Endodermal cell (in vitro differentiated cells): ENCODE measurements around the gene POLE. TPM values are rescaled to one million over a fixed set of nuclear protein-coding genes. Genes with fewer than 3 reads are reported as not detected.

Experiments
- DNase-seq: peaks from one replicate; pipeline ENCODE4 v3.0.0-alpha.2; 2017
- H3K27ac ChIP-seq: 2 replicates; pipeline ENCODE4 v1.5.1; 2013; ENCODE audit warnings: mild to moderate bottlenecking, low read depth, low read length, moderate library complexity
- H3K27me3 ChIP-seq: 2 replicates; pipeline ENCODE4 v1.6.1; 2013; ENCODE audit warnings: mild to moderate bottlenecking, low read length, moderate library complexity; ENCODE audit not compliant: insufficient read depth, control insufficient read depth, poor library complexity, severe bottlenecking
- H3K36me3 ChIP-seq: 2 replicates; pipeline ENCODE4 v1.7.0; 2013; ENCODE audit warnings: mild to moderate bottlenecking, low read length, moderate library complexity; ENCODE audit not compliant: control insufficient read depth, insufficient read depth
- H3K4me1 ChIP-seq: one replicate; pipeline ENCODE4 v1.7.0; 2013; ENCODE audit warnings: low read length; ENCODE audit not compliant: control insufficient read depth, insufficient read depth
- H3K4me3 ChIP-seq: 2 replicates; pipeline ENCODE4 v1.5.1; 2013; ENCODE audit warnings: mild to moderate bottlenecking, low read length, moderate library complexity
- H3K9ac ChIP-seq: 2 replicates; pipeline ENCODE4 v1.6.1; 2013; ENCODE audit warnings: mild to moderate bottlenecking, low read length, moderate library complexity; ENCODE audit not compliant: poor library complexity, severe bottlenecking; ENCODE audit errors: extremely low read depth
- H3K9me3 ChIP-seq: 2 replicates; pipeline ENCODE4 v1.6.1; 2013; ENCODE audit warnings: mild to moderate bottlenecking, low read length, moderate library complexity; ENCODE audit not compliant: control insufficient read depth
- H3K27ac Mint-ChIP-seq: 2 replicates; pipeline ENCODE4 v1.8.0; 2020; ENCODE audit warnings: mixed read lengths
- H3K27me3 Mint-ChIP-seq: 2 replicates; pipeline ENCODE4 v1.8.0; 2021; ENCODE audit warnings: mild to moderate bottlenecking, mixed read lengths; ENCODE audit not compliant: insufficient read depth
- H3K36me3 Mint-ChIP-seq: 2 replicates; pipeline ENCODE4 v1.8.0; 2020; ENCODE audit warnings: low read depth, mixed read lengths
- H3K4me1 Mint-ChIP-seq: 2 replicates; pipeline ENCODE4 v1.8.0; 2020; ENCODE audit warnings: mixed read lengths
- H3K4me3 Mint-ChIP-seq: 2 replicates; pipeline ENCODE4 v1.8.0; 2020; ENCODE audit warnings: mild to moderate bottlenecking, moderate library complexity, mixed read lengths
- H3K9me3 Mint-ChIP-seq: 2 replicates; pipeline ENCODE4 v1.8.0; 2020; ENCODE audit warnings: mild to moderate bottlenecking, mixed read lengths
- whole genome bisulfite sequencing, 2 experiments: methylation state at CpG; one replicate each; pipeline versions ENCODE4 v1.1.5 to v1.1.7; 2013; ENCODE audit warnings: missing lambda C conversion rate in 2 of 2, mixed read lengths in 1 of 2; ENCODE audit not compliant: insufficient coverage in 1 of 2, insufficient read length in 1 of 2; 5-methylcytosine and 5-hydroxymethylcytosine counted together
- total RNA-seq, 2 donors: library from RNA; stranded (reverse); fragmentation: NEBNext Ultra II Directional in 1 of 2; extraction: Animal tissue kit (Norgen Biotek cat#: 25700) in 1 of 2; gene quantifications; 2 replicates in 1 of 2; 3 replicates in 1 of 2; pipeline ENCODE4 v1.2.1, GENCODE V29; 2021
- TF ChIP-seq, protein P1 (sequence below): fragments of 200-600 bp; sonication (generic); conservative IDR thresholded peaks from 2 replicates; pipeline ENCODE4 v1.5.0; 2021; ENCODE audit warnings: antibody characterized with exemption, mild to moderate bottlenecking

Gene POLE
- total RNA-seq, 2 donors from 2014 or later = 165 to 212 TPM

DNA sequence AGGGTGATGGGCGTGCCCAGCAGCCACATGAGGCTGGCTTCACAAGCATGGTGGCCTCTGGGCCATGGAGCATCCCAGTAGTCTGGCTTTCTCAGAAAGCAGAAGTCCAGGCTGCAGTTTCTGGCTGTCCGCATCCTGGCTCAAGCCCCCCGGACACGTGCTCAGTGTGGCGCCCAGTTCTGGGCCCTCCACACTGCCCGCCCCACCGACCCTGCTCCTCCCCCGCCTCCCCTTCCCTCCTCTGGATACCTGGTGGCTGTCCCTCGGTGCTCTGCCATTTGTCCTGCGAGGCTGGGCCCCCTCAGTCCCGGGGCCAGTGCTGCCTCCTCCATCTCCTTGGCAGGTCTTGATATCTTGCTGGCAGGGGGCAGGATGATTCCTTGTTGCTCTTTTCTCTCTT lies 108.3 kb downstream of the POLE start:
- H3K27me3 Mint-ChIP-seq = peaks cover 23% of the 10 kb centered on the region
- no peak overlapping the region for H3K27ac Mint-ChIP-seq
- no peaks in the 10 kb centered on the region for H3K9me3 ChIP-seq
- no peak overlapping the region for H3K27ac ChIP-seq
- no peak overlapping the region for H3K4me3 Mint-ChIP-seq
- TF ChIP-seq, protein P1, sequence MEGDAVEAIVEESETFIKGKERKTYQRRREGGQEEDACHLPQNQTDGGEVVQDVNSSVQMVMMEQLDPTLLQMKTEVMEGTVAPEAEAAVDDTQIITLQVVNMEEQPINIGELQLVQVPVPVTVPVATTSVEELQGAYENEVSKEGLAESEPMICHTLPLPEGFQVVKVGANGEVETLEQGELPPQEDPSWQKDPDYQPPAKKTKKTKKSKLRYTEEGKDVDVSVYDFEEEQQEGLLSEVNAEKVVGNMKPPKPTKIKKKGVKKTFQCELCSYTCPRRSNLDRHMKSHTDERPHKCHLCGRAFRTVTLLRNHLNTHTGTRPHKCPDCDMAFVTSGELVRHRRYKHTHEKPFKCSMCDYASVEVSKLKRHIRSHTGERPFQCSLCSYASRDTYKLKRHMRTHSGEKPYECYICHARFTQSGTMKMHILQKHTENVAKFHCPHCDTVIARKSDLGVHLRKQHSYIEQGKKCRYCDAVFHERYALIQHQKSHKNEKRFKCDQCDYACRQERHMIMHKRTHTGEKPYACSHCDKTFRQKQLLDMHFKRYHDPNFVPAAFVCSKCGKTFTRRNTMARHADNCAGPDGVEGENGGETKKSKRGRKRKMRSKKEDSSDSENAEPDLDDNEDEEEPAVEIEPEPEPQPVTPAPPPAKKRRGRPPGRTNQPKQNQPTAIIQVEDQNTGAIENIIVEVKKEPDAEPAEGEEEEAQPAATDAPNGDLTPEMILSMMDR = no peak
- H3K4me3 ChIP-seq = no peak overlapping the region
- H3K36me3 Mint-ChIP-seq = peaks cover 51% of the 10 kb centered on the region
- H3K9me3 Mint-ChIP-seq = no peaks in the 10 kb centered on the region
- DNase-seq = no peak
- H3K36me3 ChIP-seq = peaks cover 9% of the 10 kb centered on the region
- H3K4me1 ChIP-seq = no peaks in the 10 kb centered on the region
- 91 to 93% methylated on average over 6 to 11 of the region's 11 CpGs for WGBS, 2 experiments
- H3K4me1 Mint-ChIP-seq = peaks cover 2% of the 10 kb centered on the region
- peaks cover 27% of the 10 kb centered on the region for H3K27me3 ChIP-seq
- H3K9ac ChIP-seq = no peak overlapping the region

DNA sequence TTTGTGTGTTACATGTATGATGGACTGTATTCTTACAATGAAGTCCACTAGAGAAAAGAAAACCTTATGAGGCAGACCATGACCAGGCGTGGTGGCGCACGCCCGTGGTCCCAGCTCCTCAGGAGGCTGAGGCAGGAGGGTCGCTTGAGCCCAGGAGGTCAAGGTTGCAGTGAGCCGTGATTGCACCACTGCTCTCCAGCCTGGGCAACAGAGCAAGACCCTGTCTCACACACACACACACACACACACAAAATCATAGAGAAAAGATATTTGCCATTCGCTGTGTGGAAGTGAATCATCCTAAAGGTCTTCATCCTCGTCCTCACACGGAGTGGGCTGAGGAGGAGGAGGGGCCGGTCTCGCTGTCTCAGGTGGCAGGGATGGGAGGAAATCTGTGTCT lies 109.0 kb downstream of the POLE start:
- WGBS, 2 experiments = 96 to 98% methylated on average over 7 to 11 of the region's 11 CpGs
- H3K4me1 Mint-ChIP-seq = no peaks in the 10 kb centered on the region
- peaks cover 52% of the 10 kb centered on the region for H3K36me3 Mint-ChIP-seq
- no peak overlapping the region for H3K27ac Mint-ChIP-seq
- H3K27ac ChIP-seq = no peak overlapping the region
- TF ChIP-seq, protein P1 = no peak
- no peaks in the 10 kb centered on the region for H3K4me1 ChIP-seq
- DNase-seq = no peak
- H3K27me3 Mint-ChIP-seq = peaks cover 20% of the 10 kb centered on the region
- no peak overlapping the region for H3K4me3 ChIP-seq
- H3K9me3 Mint-ChIP-seq = no peaks in the 10 kb centered on the region
- peaks cover 10% of the 10 kb centered on the region for H3K36me3 ChIP-seq
- no peaks in the 10 kb centered on the region for H3K9me3 ChIP-seq
- H3K4me3 Mint-ChIP-seq = no peak overlapping the region
- no peak overlapping the region for H3K9ac ChIP-seq
- H3K27me3 ChIP-seq = peaks cover 24% of the 10 kb centered on the region

DNA sequence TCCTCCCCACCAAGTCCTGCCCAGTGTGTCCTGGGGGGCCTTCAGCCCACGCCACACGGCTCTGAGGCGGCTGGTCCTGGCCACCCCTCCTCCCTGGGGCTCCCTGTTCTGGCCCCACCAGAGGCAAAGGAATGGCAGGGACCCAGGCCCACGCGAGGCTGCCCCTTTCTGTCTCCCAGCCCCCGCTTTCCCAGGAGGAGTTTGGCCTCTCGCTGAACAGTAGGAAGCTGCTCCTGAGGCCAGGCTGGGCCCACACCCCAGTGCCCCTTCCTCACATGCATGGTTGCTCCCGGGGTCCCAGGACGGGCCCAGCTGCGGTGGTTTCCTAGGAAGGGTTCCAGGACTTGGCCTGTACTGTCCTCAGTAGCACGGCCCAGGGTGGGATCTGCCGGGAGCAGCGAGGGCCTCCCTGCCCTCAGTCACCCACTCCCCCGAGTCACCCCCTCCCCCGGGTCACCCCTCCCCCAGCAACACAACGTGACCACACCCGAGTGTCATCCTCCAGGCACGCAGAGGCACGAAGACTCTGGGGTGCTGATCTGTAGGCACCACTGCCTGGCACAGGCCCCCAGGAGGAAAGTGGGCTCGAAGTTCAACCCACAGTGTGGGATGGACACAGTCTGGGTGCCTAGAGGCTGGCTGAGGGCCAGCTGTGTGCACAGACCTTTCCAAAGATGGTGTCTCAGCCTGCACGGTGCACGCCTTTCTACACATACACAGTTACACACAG lies 109.8 kb downstream of the POLE start:
- no peaks in the 10 kb centered on the region for H3K9me3 Mint-ChIP-seq
- no peak overlapping the region for H3K27ac Mint-ChIP-seq
- H3K36me3 ChIP-seq = peaks cover 17% of the 10 kb centered on the region
- H3K36me3 Mint-ChIP-seq = peaks cover 53% of the 10 kb centered on the region
- WGBS, 2 experiments = 90 to 92% methylated on average over 13 to 21 of the region's 22 CpGs
- no peak overlapping the region for H3K4me3 Mint-ChIP-seq
- peaks cover 17% of the 10 kb centered on the region for H3K27me3 ChIP-seq
- no peak for DNase-seq
- TF ChIP-seq, protein P1 = no peak
- H3K4me1 Mint-ChIP-seq = no peaks in the 10 kb centered on the region
- H3K9ac ChIP-seq = no peak overlapping the region
- H3K4me1 ChIP-seq = no peaks in the 10 kb centered on the region
- peaks cover 16% of the 10 kb centered on the region for H3K27me3 Mint-ChIP-seq
- H3K9me3 ChIP-seq = no peaks in the 10 kb centered on the region
- no peak overlapping the region for H3K4me3 ChIP-seq
- H3K27ac ChIP-seq = no peak overlapping the region
